ENCODE measurements around the gene PVR. TPM values are rescaled to one million over a fixed set of nuclear protein-coding genes. Genes with fewer than 3 reads are reported as not detected.
A peak's percentile ranks its signal among the peaks of the same experiment; 100 is the strongest.
"Not testable (repeated sequence)": the region's sequence is repeated elsewhere in the genome, so short reads cannot be mapped to it uniquely, and the experiment has no call there.

The PVR gene
- polyA plus RNA-seq, 3 donors, result 31.9 to 37.7 (median 34.1) TPM

DNA sequence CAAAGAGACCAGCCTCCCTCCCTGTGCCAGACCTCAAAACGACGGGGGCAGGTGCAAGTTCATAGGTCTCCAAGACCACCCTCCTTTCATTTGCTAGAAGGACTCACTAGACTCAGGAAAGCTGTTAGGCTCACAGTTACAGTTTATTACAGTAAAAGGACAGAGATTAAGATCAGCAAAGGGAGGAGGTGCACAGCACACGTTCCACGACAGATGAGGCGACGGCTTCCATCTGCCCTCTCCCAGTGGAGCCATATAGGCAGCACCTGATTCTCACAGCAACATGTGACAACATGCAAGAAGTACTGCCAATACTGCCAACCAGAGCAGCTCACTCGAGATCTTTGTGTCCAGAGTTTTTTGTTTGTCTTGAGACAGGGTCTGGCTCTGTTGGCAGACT lies 18.2 kb downstream of the PVR start:
- DNase-seq (ENCODE audit: extremely low read depth in 1 of 11, low read depth in 9 of 11, low spot score in 4 of 11), result no peak

- DNase-seq (ENCODE audit: extremely low read depth in 1 of 11, low read depth in 9 of 11, low spot score in 4 of 11), result peak in 4 of 11 donors; percentile 41 to 64 (median 42)
Measured at GRCh38 chr19:44662691-44663385, 19.1 kb downstream of the PVR start.

- no peak for DNase-seq (ENCODE audit: extremely low read depth in 1 of 11, low read depth in 9 of 11, low spot score in 4 of 11)
Measured at GRCh38 chr19:44663996-44664395, 20.3 kb downstream of the PVR start.

DNA sequence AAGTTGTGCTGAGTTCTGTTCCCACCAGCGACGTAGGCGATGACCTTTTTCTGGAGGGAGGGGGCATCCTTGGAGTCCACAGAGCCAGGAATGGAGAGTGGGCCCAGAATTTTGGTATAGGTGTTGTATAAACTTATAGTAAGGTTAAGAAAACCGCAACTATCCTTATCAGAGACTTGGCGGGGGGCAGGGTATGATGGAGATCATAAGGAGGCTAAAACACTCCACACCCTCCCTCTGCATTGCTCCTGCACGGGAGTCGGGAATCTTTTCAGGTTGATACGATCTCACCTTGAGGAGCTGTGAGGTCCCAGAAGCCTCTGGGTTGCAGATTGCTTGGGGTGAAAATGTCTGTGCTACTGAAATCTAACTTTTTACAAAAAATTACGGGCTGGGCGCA lies 21.3 kb downstream of the PVR start:
- DNase-seq (ENCODE audit: extremely low read depth in 1 of 11, low read depth in 9 of 11, low spot score in 4 of 11), result no peak

DNA sequence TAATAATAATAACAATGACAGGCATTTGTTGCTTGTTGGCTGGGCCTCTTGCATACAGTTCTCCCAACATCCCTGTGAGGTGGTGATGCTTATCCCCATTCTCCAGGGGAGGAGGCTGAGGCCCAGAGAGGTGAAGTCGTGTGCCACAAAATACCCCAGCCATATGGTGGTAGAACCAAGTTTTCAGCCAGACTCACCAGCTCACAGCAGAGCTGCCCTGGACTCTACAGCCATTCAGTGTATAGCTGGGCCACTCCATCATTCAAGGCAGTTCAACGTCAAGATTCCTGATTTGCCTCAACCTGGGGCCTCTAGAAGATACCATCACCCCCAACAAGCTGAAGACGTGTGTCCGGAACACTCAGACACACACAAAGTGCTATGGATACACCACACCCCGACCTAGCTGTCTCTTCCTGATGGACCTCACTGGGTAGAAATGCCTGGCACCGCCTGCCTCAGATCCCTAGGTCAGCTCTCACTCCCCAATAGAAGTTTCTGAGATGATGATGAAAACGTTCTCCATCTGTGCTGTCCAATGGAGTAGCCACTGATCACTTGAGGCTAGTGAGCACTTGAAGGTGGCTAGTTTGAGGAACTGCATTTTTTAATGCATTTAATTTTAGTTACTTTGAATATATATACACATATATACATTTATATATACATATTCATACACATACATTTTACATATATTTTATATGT lies 23.3 kb downstream of the PVR start:
- no peak for DNase-seq (ENCODE audit: extremely low read depth in 1 of 11, low read depth in 9 of 11, low spot score in 4 of 11)

DNA sequence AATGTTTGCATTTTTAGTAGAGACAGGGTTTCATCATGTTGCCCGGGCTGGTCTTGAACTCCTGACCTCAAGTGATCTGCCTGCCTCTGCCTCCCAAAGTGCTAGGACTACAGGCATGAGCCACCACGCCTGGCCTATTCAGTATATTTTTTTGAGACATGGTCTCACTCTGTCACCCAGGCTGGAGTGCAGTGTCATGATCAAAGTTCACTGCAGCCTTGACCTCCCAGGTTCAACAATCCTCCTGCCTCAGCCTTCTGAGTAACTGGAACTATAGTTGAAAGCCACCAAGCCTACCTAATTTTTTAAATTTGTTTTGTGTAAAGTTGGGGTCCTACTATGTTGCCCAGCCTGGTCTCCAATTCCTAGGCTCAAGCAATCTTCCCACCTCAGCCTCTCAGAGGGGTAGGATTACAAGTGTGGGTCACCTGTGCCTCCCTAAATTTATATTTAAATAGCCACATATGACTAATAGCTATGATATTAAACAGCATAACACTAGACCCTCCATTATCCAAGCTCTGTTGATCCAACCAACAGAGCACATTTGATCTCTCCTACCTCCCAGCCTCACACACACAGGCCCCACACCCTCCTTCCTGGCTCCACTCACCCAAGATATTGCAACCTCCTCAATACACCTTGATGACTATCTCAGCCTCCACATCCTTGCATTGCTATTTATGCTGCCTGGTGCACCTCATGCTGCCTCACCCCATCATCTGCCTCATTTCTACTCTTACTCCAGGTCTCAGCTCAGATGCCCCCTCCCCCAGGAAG lies 25.5 kb downstream of the PVR start:
- no peak for DNase-seq (ENCODE audit: extremely low read depth in 1 of 11, low read depth in 9 of 11, low spot score in 4 of 11)

DNA sequence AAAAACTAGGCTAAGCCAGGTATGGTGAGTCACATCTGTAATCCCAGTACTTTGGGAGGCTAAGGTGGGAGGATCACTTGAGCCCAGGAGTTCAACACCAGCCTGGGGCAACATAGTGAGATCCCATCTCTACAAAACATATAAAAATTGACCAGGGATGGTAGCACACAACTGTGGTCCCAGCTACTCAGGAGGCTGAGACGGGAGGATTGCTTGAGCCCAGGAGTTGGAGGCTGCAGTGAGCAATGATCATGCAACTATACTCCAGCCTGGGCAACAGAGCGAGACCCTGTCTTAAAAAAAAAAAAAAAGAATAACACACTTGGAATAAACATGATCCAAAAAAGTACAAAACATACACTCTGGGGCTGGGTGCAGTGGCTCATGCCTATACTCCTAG lies 26.3 kb downstream of the PVR start:
- not testable (repeated sequence) for DNase-seq (ENCODE audit: extremely low read depth in 1 of 11, low read depth in 9 of 11, low spot score in 4 of 11)

- no peak for DNase-seq (ENCODE audit: extremely low read depth in 1 of 11, low read depth in 9 of 11, low spot score in 4 of 11)
Measured at GRCh38 chr19:44671400-44671799, 27.7 kb downstream of the PVR start, which contains the start of gene CEACAM19. Gene CEACAM19, plus strand, starts transcription at chr19:44671482. Its CDS starts 450 bp downstream, at chr19:44671932.

GRCh38 chr19:44672226-44672625 lies 28.5 kb downstream of the PVR start:
- no peak for DNase-seq (ENCODE audit: extremely low read depth in 1 of 11, low read depth in 9 of 11, low spot score in 4 of 11)

DNA sequence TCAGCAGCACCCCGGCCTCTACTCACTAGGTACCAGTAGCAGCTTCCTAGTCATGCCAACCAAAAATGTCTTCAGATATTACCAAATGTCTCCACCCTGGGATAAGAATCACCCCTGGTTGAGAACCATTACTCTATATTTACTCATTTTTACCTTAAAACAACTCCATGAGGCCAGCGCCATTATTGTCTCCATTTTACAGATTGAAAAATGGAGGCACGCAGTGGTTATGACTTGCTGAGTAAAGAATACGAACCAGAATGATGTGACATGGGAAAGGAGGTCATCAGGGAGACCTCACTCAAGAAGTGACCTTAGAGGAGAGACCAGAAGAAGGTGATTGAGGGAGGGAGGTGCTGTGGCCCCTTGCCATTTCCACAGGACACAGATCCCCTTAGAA lies 29.8 kb downstream of the PVR start:
- no peak for DNase-seq (ENCODE audit: extremely low read depth in 1 of 11, low read depth in 9 of 11, low spot score in 4 of 11)

DNA sequence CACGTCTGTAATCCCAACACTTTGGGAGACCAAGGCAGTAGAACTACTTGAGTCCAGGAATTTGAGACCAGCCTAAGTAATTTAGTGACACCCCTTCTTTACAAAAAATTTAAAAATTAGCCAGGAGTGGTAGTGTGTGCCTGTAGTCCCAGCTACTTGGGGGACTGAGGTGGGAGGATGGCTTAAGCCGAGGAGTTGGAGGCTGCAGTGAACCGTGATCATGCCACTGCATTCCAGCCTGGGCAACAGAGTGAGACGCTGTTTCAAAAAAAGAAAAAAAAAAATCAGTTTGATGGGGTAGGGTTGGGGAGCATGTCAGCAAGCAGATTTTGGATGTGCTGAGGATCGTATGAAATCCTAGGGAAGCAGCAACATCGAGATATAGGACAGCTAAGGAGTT lies 31.8 kb downstream of the PVR start:
- peak in 1 of 11 donors; percentile 38 for DNase-seq (ENCODE audit: extremely low read depth in 1 of 11, low read depth in 9 of 11, low spot score in 4 of 11)

- no peak for DNase-seq (ENCODE audit: extremely low read depth in 1 of 11, low read depth in 9 of 11, low spot score in 4 of 11)
Measured at GRCh38 chr19:44677019-44677811, 33.5 kb downstream of the PVR start.

DNA sequence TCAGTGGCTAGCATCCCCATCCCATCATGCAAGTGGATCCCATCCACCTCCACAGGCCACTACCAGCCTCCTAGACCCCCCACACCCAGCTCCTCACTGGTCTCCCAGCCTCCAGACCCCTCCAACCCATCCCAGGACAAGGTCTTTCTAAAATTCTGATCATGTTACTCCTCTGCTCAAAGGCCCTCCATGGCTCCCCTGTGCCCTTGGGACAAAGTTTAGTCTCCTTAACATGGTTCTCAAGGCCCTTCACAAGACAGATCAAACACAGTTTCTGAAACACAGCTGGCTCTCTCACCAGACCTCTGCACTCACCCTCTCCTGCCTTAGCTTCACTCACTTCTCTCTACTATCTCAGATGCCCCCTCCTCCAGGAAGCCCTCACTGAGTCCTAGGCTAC lies 36.8 kb downstream of the PVR start:
- DNase-seq (ENCODE audit: extremely low read depth in 1 of 11, low read depth in 9 of 11, low spot score in 4 of 11), result no peak

DNA sequence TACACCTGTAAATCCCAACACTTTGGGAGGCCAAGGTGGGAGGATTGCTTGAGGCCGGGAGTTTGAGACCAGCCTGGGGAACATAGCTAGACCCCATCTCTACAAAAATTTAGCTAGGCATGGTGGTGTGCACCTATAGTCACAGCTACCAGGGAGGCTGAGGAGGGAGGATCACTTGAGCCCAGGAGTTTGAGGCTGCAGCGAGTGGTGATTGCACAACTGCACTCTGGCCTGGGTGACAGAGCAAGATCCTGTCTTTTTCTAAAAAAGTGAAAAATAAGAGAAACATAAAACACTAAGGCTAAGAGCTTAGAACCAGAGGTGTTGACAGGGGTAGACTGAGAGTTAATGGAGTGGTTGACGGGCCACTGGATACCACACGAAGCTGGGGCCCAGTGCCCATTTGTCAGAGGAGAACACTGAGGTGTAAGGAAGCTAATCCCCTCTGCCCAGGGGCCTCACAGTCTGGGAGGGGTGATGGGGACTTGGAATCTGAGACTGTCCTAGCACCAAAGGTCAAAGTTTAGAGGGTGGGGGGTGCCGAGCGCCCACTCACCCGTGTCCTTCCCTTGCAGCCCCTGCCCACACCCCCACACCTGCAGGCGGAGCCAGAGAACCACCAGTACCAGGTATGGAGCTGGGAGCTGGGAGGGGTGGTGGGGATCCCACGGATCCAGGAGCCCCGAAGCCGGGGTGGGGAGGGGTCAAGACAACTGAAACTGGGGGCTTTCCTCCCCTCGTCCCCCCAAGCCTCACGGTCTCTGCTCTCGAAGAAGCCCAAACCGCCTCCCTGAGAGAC lies 38.5 kb downstream of the PVR start:
- no peak for DNase-seq (ENCODE audit: extremely low read depth in 1 of 11, low read depth in 9 of 11, low spot score in 4 of 11)

DNA sequence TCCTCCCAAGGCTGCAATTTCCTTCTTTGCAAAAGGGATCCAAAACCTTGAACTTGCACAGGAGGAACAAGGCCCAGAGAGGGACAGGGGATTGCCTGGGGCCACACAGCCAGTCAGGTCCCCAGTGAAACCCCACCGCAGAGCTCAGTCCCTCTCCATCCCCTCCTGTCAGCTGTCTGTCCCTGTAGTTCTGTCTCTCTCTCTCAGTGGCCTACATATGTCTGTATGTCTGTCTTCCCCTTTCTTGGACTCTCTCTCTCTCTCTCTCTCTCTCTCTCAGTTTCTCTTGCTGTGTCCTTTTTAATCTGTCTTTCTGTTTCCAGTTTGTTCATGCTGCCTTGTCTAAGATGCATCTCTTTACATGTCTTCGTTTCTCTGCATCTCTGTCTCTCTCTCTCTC lies 39.1 kb downstream of the PVR start:
- DNase-seq (ENCODE audit: extremely low read depth in 1 of 11, low read depth in 9 of 11, low spot score in 4 of 11), result no peak

- no peak for DNase-seq (ENCODE audit: extremely low read depth in 1 of 11, low read depth in 9 of 11, low spot score in 4 of 11)
Measured at GRCh38 chr19:44683434-44684210, 39.9 kb downstream of the PVR start.

DNA sequence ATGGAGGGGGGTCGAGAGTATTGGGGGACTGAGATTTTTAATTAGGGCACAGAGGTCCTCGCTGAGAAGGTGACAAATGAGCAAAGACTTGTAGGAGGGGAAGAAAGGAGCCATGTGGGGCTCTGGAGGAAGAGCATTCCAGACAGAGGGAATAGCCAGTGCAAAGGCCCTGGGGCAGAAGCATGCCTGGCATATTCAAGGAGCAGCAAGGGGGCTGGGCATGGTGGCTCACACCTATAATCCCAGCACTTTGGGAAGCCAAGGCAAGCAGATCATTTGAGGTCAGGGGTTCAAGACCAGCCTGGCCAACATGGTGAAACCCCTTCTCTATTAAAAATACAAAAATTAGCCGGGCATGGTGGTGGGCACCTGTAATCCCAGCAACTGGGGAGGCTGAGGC lies 40.7 kb downstream of the PVR start:
- not testable (repeated sequence) for DNase-seq (ENCODE audit: extremely low read depth in 1 of 11, low read depth in 9 of 11, low spot score in 4 of 11)

All from renal cortex interstitium (tissue), 11 donors.